ENCODE measurements around the gene SLC9A5.

The SLC9A5 gene

DNA sequence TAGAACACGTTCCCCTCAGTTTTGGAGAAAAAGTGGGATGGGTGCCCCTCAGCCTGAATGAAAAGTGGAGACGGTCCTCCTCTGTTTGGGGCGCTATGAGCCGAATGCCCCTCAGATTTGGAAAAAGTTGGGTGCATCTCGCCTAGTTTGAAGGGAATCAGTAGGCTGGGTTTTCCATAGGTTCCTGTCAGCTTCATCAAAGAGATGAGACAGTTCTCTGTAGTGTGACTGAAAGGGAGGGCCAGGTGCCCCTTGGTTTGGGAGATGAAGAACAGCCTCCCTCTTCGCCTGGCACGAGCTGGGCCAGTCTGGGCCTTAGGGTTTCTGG lies 742 bp upstream of the SLC9A5 start:
- H3K4me3 ChIP-seq (ENCODE audit: low read depth, low read length) = peak overlapping the region; percentile 83
- H3K36me3 ChIP-seq (ENCODE audit: insufficient read depth, low read length) = no peaks in the 10 kb centered on the region
- peaks cover 40% of the 10 kb centered on the region for H3K4me1 ChIP-seq (ENCODE audit: control insufficient read depth, insufficient read depth, low read length, unreplicated experiment)
- peak overlapping the region; percentile 24; the same call in 1 of the 2 replicates for H3K27ac ChIP-seq (ENCODE audit: low read depth, low read length)
- H3K27me3 ChIP-seq (ENCODE audit: insufficient read depth, low read length) = no peaks in the 10 kb centered on the region
- H3K79me2 ChIP-seq (ENCODE audit: control insufficient read depth, insufficient read depth, low read length, unreplicated experiment) = peaks cover 25% of the 10 kb centered on the region
- peak overlapping the region; percentile 83 for H2AFZ ChIP-seq (ENCODE audit: low read length, unreplicated experiment)

DNA sequence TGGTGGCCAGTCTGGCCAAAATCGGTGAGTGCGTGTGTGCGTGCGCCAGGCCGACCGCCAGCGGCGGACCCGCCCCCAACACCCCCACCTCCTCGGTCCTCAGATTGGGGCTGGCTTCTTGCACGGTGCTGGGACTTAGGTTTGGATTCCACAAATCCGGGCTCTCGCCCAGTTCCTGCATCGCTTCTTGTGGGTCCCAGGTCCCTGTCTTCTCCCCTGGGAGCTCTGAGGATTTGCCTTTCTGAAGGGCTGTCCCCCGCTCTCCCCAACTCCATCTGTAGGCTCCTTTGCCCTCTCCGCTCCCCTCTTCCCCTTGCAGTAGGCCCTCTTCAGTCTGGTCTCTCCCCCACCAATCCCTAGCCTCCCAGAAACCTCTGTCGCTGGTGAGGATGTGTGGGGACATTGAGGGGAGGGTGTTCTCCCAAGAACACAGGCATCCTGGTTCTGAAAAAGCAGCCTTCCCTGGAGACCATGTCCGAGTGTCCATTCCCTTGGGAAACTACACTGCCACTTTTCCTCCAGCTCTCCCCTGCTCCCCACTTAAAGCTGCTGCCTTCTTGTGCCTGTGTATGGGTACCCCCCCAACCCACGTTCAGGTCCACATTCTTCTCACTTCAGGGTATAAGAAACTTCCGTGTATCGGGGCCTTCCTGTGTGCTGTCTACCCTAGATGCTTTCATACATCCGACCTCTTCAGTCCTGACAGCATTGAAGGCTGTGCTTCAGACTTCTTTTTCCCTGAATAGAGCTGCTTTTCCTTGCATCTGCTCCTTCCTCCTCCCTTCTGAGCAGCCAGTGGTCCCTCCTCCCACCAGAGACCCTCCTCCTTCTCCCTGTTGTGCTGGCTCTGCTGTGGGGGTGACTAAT lies 632 bp downstream of the SLC9A5 start:
- Histone ChIP-seq H3K36me3 (ENCODE audit: insufficient read depth, low read length) (no peaks in the 10 kb centered on the region), H3K4me3 (ENCODE audit: low read depth, low read length) (peak overlapping the region; percentile 83), H3K27ac (ENCODE audit: low read depth, low read length) (no peak overlapping the region)

DNA sequence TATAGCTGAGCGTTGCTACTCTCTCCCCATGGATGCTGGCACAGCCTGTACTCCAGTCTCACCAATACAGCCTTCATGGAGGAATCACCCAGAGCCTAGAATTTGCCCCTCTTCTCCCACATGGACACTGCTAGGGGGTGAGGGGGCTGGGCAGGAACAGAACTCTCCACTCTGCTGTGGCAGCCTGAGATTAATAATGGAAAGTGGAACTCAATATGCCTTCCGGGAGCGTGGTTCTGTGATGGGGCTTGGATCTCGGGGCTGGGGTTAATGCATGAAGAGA lies 1.2 kb downstream of the SLC9A5 start:
- H3K36me3 ChIP-seq (ENCODE audit: insufficient read depth, low read length) = no peaks in the 10 kb centered on the region
- H3K27ac ChIP-seq (ENCODE audit: low read depth, low read length) = no peak overlapping the region
- no peaks in the 10 kb centered on the region for H3K27me3 ChIP-seq (ENCODE audit: insufficient read depth, low read length)
- peaks cover 23% of the 10 kb centered on the region for H3K4me1 ChIP-seq (ENCODE audit: control insufficient read depth, insufficient read depth, low read length, unreplicated experiment)
- no peak overlapping the region for H2AFZ ChIP-seq (ENCODE audit: low read length, unreplicated experiment)
- peaks cover 11% of the 10 kb centered on the region for H3K79me2 ChIP-seq (ENCODE audit: control insufficient read depth, insufficient read depth, low read length, unreplicated experiment)
- peak overlapping the region; percentile 83 for H3K4me3 ChIP-seq (ENCODE audit: low read depth, low read length)

More for the DNA sequence above, 632 bp downstream of the SLC9A5 start:
- Histone ChIP-seq H3K79me2 (ENCODE audit: control insufficient read depth, insufficient read depth, low read length, unreplicated experiment) (peaks cover 14% of the 10 kb centered on the region), H2AFZ (ENCODE audit: low read length, unreplicated experiment) (peak overlapping the region; percentile 83), H3K27me3 (ENCODE audit: insufficient read depth, low read length) (no peaks in the 10 kb centered on the region), H3K4me1 (ENCODE audit: control insufficient read depth, insufficient read depth, low read length, unreplicated experiment) (peaks cover 28% of the 10 kb centered on the region)

DNA sequence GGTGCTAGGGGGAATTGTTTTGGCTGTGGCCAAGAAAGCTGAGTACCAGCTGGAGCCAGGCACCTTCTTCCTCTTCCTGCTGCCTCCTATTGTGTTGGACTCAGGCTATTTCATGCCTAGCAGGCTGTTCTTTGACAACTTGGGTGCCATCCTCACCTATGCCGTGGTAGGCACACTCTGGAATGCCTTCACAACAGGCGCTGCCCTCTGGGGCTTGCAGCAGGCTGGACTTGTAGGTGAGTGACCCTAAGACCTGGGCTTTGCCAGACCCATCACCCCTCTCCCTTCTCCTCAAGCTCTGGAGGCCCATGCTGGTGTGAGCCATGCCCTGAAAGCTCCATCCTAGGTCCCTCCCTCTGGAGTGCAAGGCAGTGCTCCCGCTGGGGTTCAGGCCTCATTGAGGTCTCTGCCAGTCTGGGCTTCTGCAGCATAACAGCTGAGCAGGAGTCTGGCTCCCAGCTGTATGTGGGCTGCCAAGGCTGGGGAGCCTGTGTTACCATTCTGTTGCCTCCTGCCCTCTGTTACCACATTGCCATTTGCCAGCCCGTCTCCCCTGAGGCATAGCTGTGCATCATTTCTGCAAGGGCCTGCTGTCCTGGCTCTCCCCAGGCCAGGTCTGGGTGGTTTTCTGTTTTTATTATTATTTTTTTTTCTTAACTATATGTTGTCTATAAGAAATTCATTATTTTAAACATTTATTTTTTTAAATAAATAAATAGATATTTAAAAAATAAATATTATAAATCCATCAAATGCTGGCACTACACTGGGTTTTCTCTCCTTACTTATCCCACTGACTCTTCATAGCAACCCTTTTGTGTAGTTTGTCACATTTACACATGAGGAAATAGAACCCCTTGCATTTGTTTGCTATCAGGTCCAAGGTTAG lies 4.1 kb downstream of the SLC9A5 start:
- no peak overlapping the region for H3K4me3 ChIP-seq (ENCODE audit: low read depth, low read length)
- H3K36me3 ChIP-seq (ENCODE audit: insufficient read depth, low read length) = no peaks in the 10 kb centered on the region
- no peaks in the 10 kb centered on the region for H3K27me3 ChIP-seq (ENCODE audit: insufficient read depth, low read length)
- H3K27ac ChIP-seq (ENCODE audit: low read depth, low read length) = no peak overlapping the region
- H3K4me1 ChIP-seq (ENCODE audit: control insufficient read depth, insufficient read depth, low read length, unreplicated experiment) = peaks cover 17% of the 10 kb centered on the region
- H2AFZ ChIP-seq (ENCODE audit: low read length, unreplicated experiment) = no peak overlapping the region
- no peaks in the 10 kb centered on the region for H3K79me2 ChIP-seq (ENCODE audit: control insufficient read depth, insufficient read depth, low read length, unreplicated experiment)

DNA sequence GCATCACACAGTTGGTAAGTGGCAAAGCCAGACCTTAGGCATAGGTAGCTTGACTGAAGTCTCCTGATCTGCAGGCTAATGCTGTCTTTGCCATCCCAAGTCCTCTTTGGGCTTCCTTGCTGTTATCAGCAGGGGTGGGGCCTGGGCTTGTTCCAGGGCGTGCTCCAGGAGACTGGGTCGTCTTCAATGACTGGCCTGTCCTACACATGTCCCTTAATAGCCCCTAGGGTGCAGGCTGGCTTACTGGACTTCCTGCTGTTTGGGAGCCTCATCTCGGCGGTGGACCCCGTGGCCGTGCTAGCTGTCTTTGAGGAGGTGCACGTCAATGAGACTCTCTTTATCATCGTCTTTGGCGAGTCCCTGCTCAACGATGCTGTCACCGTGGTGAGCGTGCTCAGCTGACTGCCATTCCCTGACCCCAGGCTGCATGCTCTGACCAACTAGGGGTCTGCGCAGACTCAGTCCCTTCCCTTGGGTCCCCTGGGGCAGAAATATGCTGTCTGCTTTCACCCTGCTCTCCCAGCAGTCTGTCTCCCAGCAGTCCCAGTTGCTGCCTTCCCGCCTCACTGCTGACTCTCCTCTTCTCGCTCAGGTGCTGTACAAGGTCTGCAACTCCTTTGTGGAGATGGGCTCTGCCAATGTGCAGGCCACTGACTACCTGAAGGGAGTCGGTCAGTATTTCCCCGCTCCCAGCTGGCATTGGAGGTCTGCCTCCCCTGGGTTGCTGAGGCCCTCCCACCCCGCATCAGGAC lies 6.2 kb downstream of the SLC9A5 start:
- no peaks in the 10 kb centered on the region for H3K36me3 ChIP-seq (ENCODE audit: insufficient read depth, low read length)
- no peak overlapping the region for H3K4me3 ChIP-seq (ENCODE audit: low read depth, low read length)
- no peaks in the 10 kb centered on the region for H3K79me2 ChIP-seq (ENCODE audit: control insufficient read depth, insufficient read depth, low read length, unreplicated experiment)
- peaks cover 6% of the 10 kb centered on the region for H3K4me1 ChIP-seq (ENCODE audit: control insufficient read depth, insufficient read depth, low read length, unreplicated experiment)
- no peak overlapping the region for H3K27ac ChIP-seq (ENCODE audit: low read depth, low read length)
- H3K27me3 ChIP-seq (ENCODE audit: insufficient read depth, low read length) = no peaks in the 10 kb centered on the region
- no peak overlapping the region for H2AFZ ChIP-seq (ENCODE audit: low read length, unreplicated experiment)

DNA sequence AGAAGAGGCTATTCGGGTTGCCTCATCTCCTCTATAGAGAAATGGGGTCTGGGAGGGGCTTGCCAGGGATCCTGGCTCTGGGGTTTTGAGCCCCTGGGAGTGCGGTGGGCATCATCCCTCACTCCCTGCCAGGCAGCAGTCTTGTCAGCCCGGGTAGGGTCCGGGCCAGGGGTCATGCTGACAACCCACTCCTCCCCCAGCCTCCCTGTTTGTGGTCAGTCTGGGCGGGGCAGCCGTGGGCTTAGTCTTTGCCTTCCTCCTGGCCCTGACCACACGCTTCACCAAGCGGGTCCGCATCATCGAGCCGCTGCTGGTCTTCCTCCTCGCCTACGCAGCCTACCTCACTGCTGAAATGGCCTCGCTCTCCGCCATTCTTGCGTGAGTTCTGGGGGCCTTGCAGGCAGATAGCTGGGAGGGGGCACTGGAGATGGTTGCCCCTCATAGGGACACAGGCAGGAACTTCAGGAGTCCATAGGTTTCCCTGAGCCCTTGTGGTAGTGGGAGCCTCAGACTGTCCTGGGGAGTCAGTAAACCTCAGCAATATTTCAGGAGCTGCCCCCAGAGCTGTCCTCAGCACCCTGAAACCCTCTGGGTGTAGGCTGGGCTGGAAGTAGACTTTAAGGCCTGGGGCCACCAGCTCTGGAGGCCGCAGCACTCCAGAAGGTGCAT lies 6.9 kb downstream of the SLC9A5 start:
- Histone ChIP-seq H3K79me2 (ENCODE audit: control insufficient read depth, insufficient read depth, low read length, unreplicated experiment) (no peaks in the 10 kb centered on the region), H3K4me3 (ENCODE audit: low read depth, low read length) (no peak overlapping the region)

DNA sequence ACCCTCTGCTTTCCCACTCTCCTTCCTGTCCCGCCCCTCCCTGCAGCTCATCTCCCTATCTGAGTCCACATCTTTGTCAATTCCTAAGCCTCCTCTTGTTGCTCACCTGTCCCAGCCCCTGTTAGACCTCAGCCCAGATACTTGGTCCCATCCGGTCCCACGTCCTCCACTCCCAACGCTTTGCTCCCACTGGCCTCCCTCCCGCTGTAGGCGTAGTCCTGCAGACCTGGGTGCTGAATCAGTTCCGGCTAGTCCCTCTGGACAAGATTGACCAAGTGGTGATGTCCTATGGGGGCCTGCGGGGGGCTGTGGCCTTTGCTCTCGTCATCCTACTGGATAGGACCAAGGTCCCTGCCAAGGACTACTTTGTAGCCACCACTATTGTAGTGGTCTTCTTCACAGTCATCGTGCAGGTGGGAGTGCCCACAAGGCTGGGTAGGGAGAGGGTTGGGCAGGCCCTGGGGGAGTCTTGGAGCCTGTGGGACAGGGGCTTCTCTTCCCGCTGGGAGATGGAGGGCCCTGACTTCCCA lies 8.0 kb downstream of the SLC9A5 start:
- H3K27ac ChIP-seq (ENCODE audit: low read depth, low read length) = no peak overlapping the region
- no peaks in the 10 kb centered on the region for H3K27me3 ChIP-seq (ENCODE audit: insufficient read depth, low read length)
- H3K4me3 ChIP-seq (ENCODE audit: low read depth, low read length) = no peak overlapping the region

More for the DNA sequence above, 6.9 kb downstream of the SLC9A5 start:
- no peaks in the 10 kb centered on the region for H3K36me3 ChIP-seq (ENCODE audit: insufficient read depth, low read length)
- H2AFZ ChIP-seq (ENCODE audit: low read length, unreplicated experiment) = no peak overlapping the region
- H3K27me3 ChIP-seq (ENCODE audit: insufficient read depth, low read length) = no peaks in the 10 kb centered on the region
- H3K4me1 ChIP-seq (ENCODE audit: control insufficient read depth, insufficient read depth, low read length, unreplicated experiment) = no peaks in the 10 kb centered on the region
- H3K27ac ChIP-seq (ENCODE audit: low read depth, low read length) = no peak overlapping the region

DNA sequence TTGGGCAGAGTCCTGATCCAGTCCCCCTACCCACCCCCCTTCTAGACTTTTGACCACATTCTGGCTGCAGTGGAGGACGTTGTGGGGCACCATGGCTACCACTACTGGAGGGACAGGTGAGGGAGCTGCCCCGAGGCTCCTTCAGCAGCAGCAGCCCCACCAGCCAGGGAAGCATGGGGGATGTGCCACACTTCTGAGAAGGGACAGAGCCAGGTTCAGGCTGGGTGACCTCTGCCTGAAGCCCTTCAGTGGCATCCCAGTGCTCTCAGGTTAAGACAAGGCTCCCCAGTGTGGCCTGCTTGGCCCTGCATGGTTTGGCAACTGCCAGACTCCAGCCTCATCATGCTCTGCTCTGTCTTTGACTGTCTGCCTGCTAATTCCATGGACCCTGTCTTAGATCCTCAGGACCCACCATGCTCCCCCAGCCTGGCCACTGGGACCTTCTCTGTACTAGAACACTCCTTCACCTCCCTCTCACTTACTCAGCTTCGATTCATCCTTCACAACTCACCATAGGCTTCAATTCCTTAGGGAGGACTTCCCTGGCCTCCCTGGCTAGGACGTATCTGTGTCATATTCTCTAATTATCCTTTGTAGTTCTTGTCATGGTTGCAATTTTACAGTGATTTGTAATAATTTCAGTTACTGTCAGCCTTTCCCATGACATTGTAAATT lies 8.8 kb downstream of the SLC9A5 start:
- no peaks in the 10 kb centered on the region for H3K27me3 ChIP-seq (ENCODE audit: insufficient read depth, low read length)
- H3K4me3 ChIP-seq (ENCODE audit: low read depth, low read length) = no peak overlapping the region
- H2AFZ ChIP-seq (ENCODE audit: low read length, unreplicated experiment) = no peak overlapping the region
- no peak overlapping the region for H3K27ac ChIP-seq (ENCODE audit: low read depth, low read length)
- H3K36me3 ChIP-seq (ENCODE audit: insufficient read depth, low read length) = no peaks in the 10 kb centered on the region
- no peaks in the 10 kb centered on the region for H3K79me2 ChIP-seq (ENCODE audit: control insufficient read depth, insufficient read depth, low read length, unreplicated experiment)
- H3K4me1 ChIP-seq (ENCODE audit: control insufficient read depth, insufficient read depth, low read length, unreplicated experiment) = no peaks in the 10 kb centered on the region

More for the DNA sequence above, 8.0 kb downstream of the SLC9A5 start:
- H3K36me3 ChIP-seq (ENCODE audit: insufficient read depth, low read length) = no peaks in the 10 kb centered on the region
- no peak overlapping the region for H2AFZ ChIP-seq (ENCODE audit: low read length, unreplicated experiment)
- no peaks in the 10 kb centered on the region for H3K79me2 ChIP-seq (ENCODE audit: control insufficient read depth, insufficient read depth, low read length, unreplicated experiment)
- no peaks in the 10 kb centered on the region for H3K4me1 ChIP-seq (ENCODE audit: control insufficient read depth, insufficient read depth, low read length, unreplicated experiment)

DNA sequence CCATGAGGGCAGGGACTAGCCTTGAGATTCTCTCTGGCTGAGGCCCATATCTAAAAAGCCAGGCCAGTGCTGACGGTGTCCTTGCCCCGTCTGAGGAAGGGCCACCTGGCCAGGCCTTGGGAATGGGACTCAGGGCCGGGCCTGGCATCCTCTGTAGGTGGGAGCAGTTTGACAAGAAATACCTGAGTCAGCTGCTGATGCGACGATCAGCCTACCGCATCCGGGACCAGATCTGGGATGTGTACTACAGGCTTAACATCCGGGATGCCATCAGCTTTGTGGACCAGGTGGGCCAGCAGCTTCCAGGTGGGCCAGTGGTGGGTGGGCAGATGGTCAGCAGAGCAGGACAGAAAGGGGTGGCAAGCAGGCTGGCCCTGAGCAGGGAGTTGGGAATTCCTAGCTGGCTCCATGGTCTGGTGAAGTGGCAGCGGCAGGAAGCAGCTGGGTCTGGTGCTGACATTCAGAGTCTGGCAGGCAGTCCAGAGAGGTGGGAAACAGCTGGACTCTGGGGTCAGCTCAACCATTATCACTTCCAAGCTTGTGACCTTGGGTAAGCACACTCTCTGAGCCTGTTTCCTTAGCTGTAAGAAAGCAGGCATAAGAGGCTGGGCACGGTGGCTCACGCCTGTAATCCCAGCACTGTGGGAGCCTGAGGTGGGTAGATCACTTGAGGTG lies 9.5 kb downstream of the SLC9A5 start:
- Histone ChIP-seq H3K27me3 (ENCODE audit: insufficient read depth, low read length) (no peaks in the 10 kb centered on the region), H3K79me2 (ENCODE audit: control insufficient read depth, insufficient read depth, low read length, unreplicated experiment) (no peaks in the 10 kb centered on the region), H3K4me3 (ENCODE audit: low read depth, low read length) (no peak overlapping the region), H3K36me3 (ENCODE audit: insufficient read depth, low read length) (no peaks in the 10 kb centered on the region), H2AFZ (ENCODE audit: low read length, unreplicated experiment) (no peak overlapping the region), H3K4me1 (ENCODE audit: control insufficient read depth, insufficient read depth, low read length, unreplicated experiment) (no peaks in the 10 kb centered on the region), H3K27ac (ENCODE audit: low read depth, low read length) (no peak overlapping the region)
